K562 (cell line): ENCODE results near the gene HSPB2. TPM values are rescaled to one million over a fixed set of nuclear protein-coding genes. Genes with fewer than 3 reads are reported as not detected.

ENCODE experiments used
- ARID3B ChIP-seq: fragments of 250-450 bp; sonication (Bioruptor Pico); IDR thresholded peaks from 2 replicates; pipeline ENCODE4 v1.4.0; 2020; ENCODE audit warnings: borderline replicate concordance
- C11orf30 ChIP-seq: fragments of 450-650 bp; IDR thresholded peaks from 2 replicates; pipeline ENCODE4 v1.6.1; 2016; ENCODE audit warnings: low read depth, mild to moderate bottlenecking
- CEBPG ChIP-seq, 3 experiments: fragments of 200-800 bp in 1 of 3; sonication (Bioruptor generic) in 1 of 3; sonication (generic) in 1 of 3; formaldehyde crosslinking in 1 of 3; IDR thresholded peaks in 2 of 3; conservative IDR thresholded peaks in 1 of 3; 2 replicates each; pipeline versions ENCODE4 v1.6.1 to v1.8.0; 2016 to 2022; ENCODE audit warnings: missing compliant biosample characterization in 2 of 3, missing genetic modification characterization in 2 of 3, mild to moderate bottlenecking in 1 of 3, missing genetic modification reagents in 1 of 3
- CTBP1 ChIP-seq: fragments of 450-650 bp; IDR thresholded peaks from 2 replicates; pipeline ENCODE4 v1.6.1; 2016; ENCODE audit warnings: borderline replicate concordance
- HDAC6 ChIP-seq: IDR thresholded peaks from 2 replicates; pipeline ENCODE4 v1.6.1; 2012; ENCODE audit warnings: low read depth, mild to moderate bottlenecking, control low read depth, inconsistent platforms, low read length, moderate library complexity
- KAT8 ChIP-seq: fragments of 450-650 bp; IDR thresholded peaks from 2 replicates; pipeline ENCODE4 v1.6.1; 2016; ENCODE audit warnings: low read depth, mild to moderate bottlenecking
- NCOA1 ChIP-seq: fragments of 450-650 bp; IDR thresholded peaks from 2 replicates; pipeline ENCODE4 v1.6.1; 2016; ENCODE audit warnings: low read depth
- NR1H2 ChIP-seq: sonication (generic); formaldehyde crosslinking; IDR thresholded peaks from 2 replicates; pipeline ENCODE4 v1.4.0; 2020; ENCODE audit warnings: mild to moderate bottlenecking, missing genetic modification reagents
- POLR3A ChIP-seq: IDR thresholded peaks from 2 replicates; pipeline ENCODE4 v1.6.1; 2011; ENCODE audit warnings: borderline replicate concordance, mild to moderate bottlenecking, moderate library complexity; ENCODE audit not compliant: insufficient read length, insufficient read depth; ENCODE audit errors: extremely low read depth
- RBM17 ChIP-seq: fragments of 200-400 bp; formaldehyde crosslinking; IDR thresholded peaks from 2 replicates; pipeline ENCODE4 v1.6.1; 2017; ENCODE audit warnings: low read depth, mild to moderate bottlenecking, low read length, borderline replicate concordance
- RCOR1 ChIP-seq, 2 experiments: IDR thresholded peaks; 2 replicates each; pipeline ENCODE4 v1.6.1; 2012; ENCODE audit warnings: low read depth in 2 of 2, low read length in 2 of 2, borderline replicate concordance in 1 of 2, improper control_type of control experiment in 1 of 2
- SNRNP70 ChIP-seq: fragments of 200-400 bp; formaldehyde crosslinking; optimal IDR thresholded peaks from 2 replicates; pipeline ENCODE3; 2017; ENCODE audit warnings: low read depth, low read length
- SREBF2 ChIP-seq: sonication (generic); formaldehyde crosslinking; IDR thresholded peaks from 2 replicates; pipeline ENCODE4 v1.4.0; 2020; ENCODE audit warnings: mild to moderate bottlenecking, missing genetic modification reagents
- ZFP1 ChIP-seq: fragments of 450-650 bp; formaldehyde crosslinking; IDR thresholded peaks from 2 replicates; pipeline ENCODE4 v1.4.0; 2020; ENCODE audit warnings: mild to moderate bottlenecking, mixed read lengths
- ZNF41 ChIP-seq: fragments of 250-450 bp; sonication (Bioruptor Pico); conservative IDR thresholded peaks from 2 replicates; pipeline ENCODE4 v1.4.0; 2020; ENCODE audit warnings: mild to moderate bottlenecking
- ZNF512 ChIP-seq: IDR thresholded peaks from 2 replicates; pipeline ENCODE4 v1.6.1; 2016; ENCODE audit warnings: missing genetic modification characterization, missing compliant biosample characterization
- ZNF766 ChIP-seq: fragments of 200-800 bp; sonication (Bioruptor generic); conservative IDR thresholded peaks from 2 replicates; pipeline ENCODE4 v1.6.1; 2016; ENCODE audit warnings: missing genetic modification characterization, missing compliant biosample characterization
- polyA plus RNA-seq, 8 experiments: library from polyadenylated mRNA; depleted of rRNA in 4 of 8; stranded (reverse) in 5 of 8; unstranded in 3 of 8; fragments of >200 nt; fragmentation: Nextera tagmentation in 2 of 8; fragmentation: Illumina TruSeq in 1 of 8; extraction: Ambion mirVana in 2 of 8; extraction: Trizol in 1 of 8; gene quantifications; 2 replicates each; pipeline versions ENCODE4 v1.2.1 to v1.2.3, GENCODE V29; 2011 to 2014; ENCODE audit warnings: inconsistent platforms in 1 of 8, missing spikeins in 1 of 8
- total RNA-seq, 7 experiments: library from RNA; depleted of rRNA in 6 of 7; stranded (reverse); fragments of >200 nt in 6 of 7; fragmentation: Illumina TruSeq in 2 of 7; extraction: Trizol in 2 of 7; gene quantifications; 2 replicates each; pipeline versions ENCODE4 v1.2.1 to v1.2.3, GENCODE V29; 2011 to 2021; ENCODE audit warnings: low replicate concordance in 1 of 7
- TF ChIP-seq, protein P1 (sequence below): fragments of 250-450 bp; sonication (Bioruptor Pico); IDR thresholded peaks from 2 replicates; pipeline ENCODE4 v1.4.0; 2020; ENCODE audit warnings: mild to moderate bottlenecking, moderate library complexity, borderline replicate concordance
- TF ChIP-seq, protein P2 (sequence below), 2 experiments: fragments of 200-800 bp in 1 of 2; sonication (Bioruptor generic) in 1 of 2; sonication (generic) in 1 of 2; formaldehyde crosslinking in 1 of 2; IDR thresholded peaks in 1 of 2; conservative IDR thresholded peaks in 1 of 2; 2 replicates each; pipeline versions ENCODE4 v1.5.0 to v1.6.1; 2016 to 2020; ENCODE audit warnings: missing compliant biosample characterization in 1 of 2, missing genetic modification characterization in 1 of 2, missing genetic modification reagents in 1 of 2

The HSPB2 gene
- total and polyA plus RNA-seq, 9 of the 15 experiments (the other 6 are each of a cell fraction or from before 2014, with no cell fraction given): 0.06 to 0.35 (median 0.11) TPM; not detected in 5

GRCh38 chr11:111910676-111911562, 1.6 kb upstream of the HSPB2 start (continued):
- TF ChIP-seq RBM17 (no peak), POLR3A (no peak), KAT8 (no peak), SREBF2 (no peak), C11orf30 (no peak), SNRNP70 (no peak), HDAC6 (no peak), ARID3B (CRISPR knock-in tag) (no peak), ZNF41 (CRISPR knock-in tag) (no peak), CTBP1 (peak; percentile 76), NCOA1 (no peak), ZNF512 (tag) (no peak), ZNF766 (no peak), NR1H2 (CRISPR knock-in tag) (no peak), RCOR1 (IDR thresholded peaks at IDR 0.05; ENCODE audit: borderline replicate concordance in 1 of 2, low read depth in 2 of 2, low read length in 2 of 2) (peak in 1 of 2 experiments; percentile 76; a peak in 2 of 4 replicates), ZFP1 (CRISPR knock-in tag) (no peak), CEBPG (CRISPR knock-in tag; IDR thresholded peaks at IDR 0.05) (no peak), CEBPG (tag; conservative IDR thresholded peaks at IDR 0.05 in 1 of 2, IDR thresholded peaks at IDR 0.05 in 1 of 2) (no peak)
- TF ChIP-seq, protein P1, sequence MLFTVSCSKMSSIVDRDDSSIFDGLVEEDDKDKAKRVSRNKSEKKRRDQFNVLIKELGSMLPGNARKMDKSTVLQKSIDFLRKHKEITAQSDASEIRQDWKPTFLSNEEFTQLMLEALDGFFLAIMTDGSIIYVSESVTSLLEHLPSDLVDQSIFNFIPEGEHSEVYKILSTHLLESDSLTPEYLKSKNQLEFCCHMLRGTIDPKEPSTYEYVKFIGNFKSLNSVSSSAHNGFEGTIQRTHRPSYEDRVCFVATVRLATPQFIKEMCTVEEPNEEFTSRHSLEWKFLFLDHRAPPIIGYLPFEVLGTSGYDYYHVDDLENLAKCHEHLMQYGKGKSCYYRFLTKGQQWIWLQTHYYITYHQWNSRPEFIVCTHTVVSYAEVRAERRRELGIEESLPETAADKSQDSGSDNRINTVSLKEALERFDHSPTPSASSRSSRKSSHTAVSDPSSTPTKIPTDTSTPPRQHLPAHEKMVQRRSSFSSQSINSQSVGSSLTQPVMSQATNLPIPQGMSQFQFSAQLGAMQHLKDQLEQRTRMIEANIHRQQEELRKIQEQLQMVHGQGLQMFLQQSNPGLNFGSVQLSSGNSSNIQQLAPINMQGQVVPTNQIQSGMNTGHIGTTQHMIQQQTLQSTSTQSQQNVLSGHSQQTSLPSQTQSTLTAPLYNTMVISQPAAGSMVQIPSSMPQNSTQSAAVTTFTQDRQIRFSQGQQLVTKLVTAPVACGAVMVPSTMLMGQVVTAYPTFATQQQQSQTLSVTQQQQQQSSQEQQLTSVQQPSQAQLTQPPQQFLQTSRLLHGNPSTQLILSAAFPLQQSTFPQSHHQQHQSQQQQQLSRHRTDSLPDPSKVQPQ: no peak
- TF ChIP-seq, protein P2, sequence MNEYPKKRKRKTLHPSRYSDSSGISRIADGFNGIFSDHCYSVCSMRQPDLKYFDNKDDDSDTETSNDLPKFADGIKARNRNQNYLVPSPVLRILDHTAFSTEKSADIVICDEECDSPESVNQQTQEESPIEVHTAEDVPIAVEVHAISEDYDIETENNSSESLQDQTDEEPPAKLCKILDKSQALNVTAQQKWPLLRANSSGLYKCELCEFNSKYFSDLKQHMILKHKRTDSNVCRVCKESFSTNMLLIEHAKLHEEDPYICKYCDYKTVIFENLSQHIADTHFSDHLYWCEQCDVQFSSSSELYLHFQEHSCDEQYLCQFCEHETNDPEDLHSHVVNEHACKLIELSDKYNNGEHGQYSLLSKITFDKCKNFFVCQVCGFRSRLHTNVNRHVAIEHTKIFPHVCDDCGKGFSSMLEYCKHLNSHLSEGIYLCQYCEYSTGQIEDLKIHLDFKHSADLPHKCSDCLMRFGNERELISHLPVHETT (CRISPR knock-in tag; conservative IDR thresholded peaks at IDR 0.05 in 1 of 2, IDR thresholded peaks at IDR 0.05 in 1 of 2): no peak
